Subcutaneous abdominal adipose tissue (tissue), 5 donors: ENCODE results near the gene WWOX.
"Not testable (repeated sequence)": the region's sequence is repeated elsewhere in the genome, so short reads cannot be mapped to it uniquely, and the experiment has no call there.

Source experiments
- H3K27ac ChIP-seq: one replicate; pipeline ENCODE4 v1.7.0; 2013; ENCODE audit warnings: low read depth, mild to moderate bottlenecking, inconsistent platforms, low read length, moderate library complexity
- H3K27me3 ChIP-seq, 5 donors: one replicate each; pipeline ENCODE4 v1.7.0; 2013; ENCODE audit warnings: low read length in 5 of 5, inconsistent platforms in 1 of 5; ENCODE audit not compliant: control insufficient read depth in 5 of 5, insufficient read depth in 4 of 5
- H3K36me3 ChIP-seq, 5 donors: one replicate each; pipeline ENCODE4 v1.7.0; 2013; ENCODE audit warnings: low read length in 5 of 5; ENCODE audit not compliant: control insufficient read depth in 5 of 5, insufficient read depth in 5 of 5
- H3K4me1 ChIP-seq, 5 donors: one replicate each; pipeline ENCODE4 v1.7.0; 2013; ENCODE audit warnings: low read length in 5 of 5, mild to moderate bottlenecking in 3 of 5, moderate library complexity in 1 of 5; ENCODE audit not compliant: control insufficient read depth in 5 of 5, insufficient read depth in 5 of 5
- H3K4me3 ChIP-seq, 5 donors: one replicate each; pipeline ENCODE4 v1.7.0; 2013; ENCODE audit warnings: low read length in 5 of 5, low read depth in 1 of 5
- H3K9ac ChIP-seq, 5 donors: one replicate each; pipeline ENCODE4 v1.7.0; 2013; ENCODE audit warnings: low read length in 5 of 5, mild to moderate bottlenecking in 4 of 5, moderate library complexity in 3 of 5
- H3K9me3 ChIP-seq, 5 donors: one replicate each; pipeline ENCODE4 v1.7.0; 2013; ENCODE audit warnings: low read length in 5 of 5; ENCODE audit not compliant: control insufficient read depth in 5 of 5
- donor health status: healthy.
- donor health status: healthy.
- donor health status: healthy.
- donor health status: healthy.
- donor health status: healthy.

WWOX gene

GRCh38 chr16:79225994-79226393, 1126.5 kb downstream of the WWOX start:
- H3K9me3 ChIP-seq, H3K9ac ChIP-seq, H3K27me3 ChIP-seq, H3K4me3 ChIP-seq, H3K4me1 ChIP-seq, H3K27ac ChIP-seq, H3K36me3 ChIP-seq: not testable (repeated sequence)

- Histone ChIP-seq H3K27ac (no peak overlapping the region), H3K4me3 (peak overlapping the region in 2 of 5 donors; percentile 8 to 35), H3K9ac (no peak overlapping the region)
These were observed 1129.9 kb downstream of the WWOX start for GRCh38 chr16:79229361-79229760.

GRCh38 chr16:79245700-79246099, 1146.2 kb downstream of the WWOX start:
- H3K27me3 ChIP-seq, H3K9ac ChIP-seq, H3K36me3 ChIP-seq, H3K4me1 ChIP-seq, H3K9me3 ChIP-seq, H3K27ac ChIP-seq, H3K4me3 ChIP-seq: not testable (repeated sequence)

More at GRCh38 chr16:79229361-79229760, 1129.9 kb downstream of the WWOX start:
- Histone ChIP-seq H3K27me3 (no peaks in the 10 kb centered on the region), H3K36me3 (no peaks in the 10 kb centered on the region), H3K4me1 (peaks cover 0 to 9% (median 6%) of the 10 kb centered on the region in 5 donors), H3K9me3 (no peaks in the 10 kb centered on the region)

- no peak overlapping the region for H3K27ac ChIP-seq
- H3K27me3 ChIP-seq: no peaks in the 10 kb centered on the region
- H3K9ac ChIP-seq: no peak overlapping the region
- H3K36me3 ChIP-seq: no peaks in the 10 kb centered on the region
- peaks cover 0 to 2% (median 0%) of the 10 kb centered on the region in 5 donors for H3K9me3 ChIP-seq
- H3K4me1 ChIP-seq: peaks cover 0 to 4% (median 0%) of the 10 kb centered on the region in 5 donors
- H3K4me3 ChIP-seq: no peak overlapping the region
These were observed 1147.9 kb downstream of the WWOX start for GRCh38 chr16:79247386-79247785.

- Histone ChIP-seq H3K9me3 (peaks cover 0 to 2% (median 0%) of the 10 kb centered on the region in 5 donors), H3K4me1 (peaks cover 0 to 4% (median 0%) of the 10 kb centered on the region in 5 donors), H3K27me3 (no peaks in the 10 kb centered on the region), H3K36me3 (no peaks in the 10 kb centered on the region), H3K27ac (no peak overlapping the region), H3K9ac (no peak overlapping the region), H3K4me3 (no peak overlapping the region)
These were observed 1148.9 kb downstream of the WWOX start for GRCh38 chr16:79248351-79248750.

GRCh38 chr16:79250502-79251098, 1151.1 kb downstream of the WWOX start:
- H3K4me1 ChIP-seq: peaks cover 0 to 4% (median 0%) of the 10 kb centered on the region in 5 donors
- H3K36me3 ChIP-seq: no peaks in the 10 kb centered on the region
- H3K9ac ChIP-seq: no peak overlapping the region
- H3K27me3 ChIP-seq: no peaks in the 10 kb centered on the region
- H3K4me3 ChIP-seq: no peak overlapping the region
- H3K27ac ChIP-seq: no peak overlapping the region
- H3K9me3 ChIP-seq: peaks cover 0 to 2% (median 0%) of the 10 kb centered on the region in 5 donors

- H3K4me3 ChIP-seq: no peak overlapping the region
- H3K27ac ChIP-seq: no peak overlapping the region
- no peak overlapping the region for H3K9ac ChIP-seq
- H3K9me3 ChIP-seq: no peaks in the 10 kb centered on the region
- no peaks in the 10 kb centered on the region for H3K27me3 ChIP-seq
- peaks cover 0 to 4% (median 0%) of the 10 kb centered on the region in 5 donors for H3K4me1 ChIP-seq
- H3K36me3 ChIP-seq: no peaks in the 10 kb centered on the region
These were observed 1153.7 kb downstream of the WWOX start for GRCh38 chr16:79253100-79253631.

GRCh38 chr16:79257953-79258490, 1158.6 kb downstream of the WWOX start:
- Histone ChIP-seq H3K9ac (no peak overlapping the region), H3K36me3 (no peaks in the 10 kb centered on the region), H3K9me3 (no peaks in the 10 kb centered on the region), H3K4me1 (peaks cover 0 to 10% (median 4%) of the 10 kb centered on the region in 5 donors), H3K4me3 (no peak overlapping the region), H3K27ac (no peak overlapping the region), H3K27me3 (no peaks in the 10 kb centered on the region)

- H3K9me3 ChIP-seq, H3K27ac ChIP-seq, H3K36me3 ChIP-seq, H3K4me3 ChIP-seq, H3K27me3 ChIP-seq, H3K9ac ChIP-seq: not testable (repeated sequence)
- H3K4me1 ChIP-seq: peaks cover 0 to 23% (median 4%) of the 10 kb centered on the region in 5 donors
These were observed 1161.4 kb downstream of the WWOX start for GRCh38 chr16:79260890-79261289.

GRCh38 chr16:79261481-79261940, 1162.1 kb downstream of the WWOX start:
- Histone ChIP-seq H3K9ac (no peak overlapping the region), H3K27ac (no peak overlapping the region), H3K27me3 (no peaks in the 10 kb centered on the region), H3K4me1 (peaks cover 0 to 23% (median 4%) of the 10 kb centered on the region in 5 donors), H3K36me3 (no peaks in the 10 kb centered on the region), H3K4me3 (no peak overlapping the region), H3K9me3 (no peaks in the 10 kb centered on the region)
